ENCODE results near the gene DUS2. TPM values are rescaled to one million over a fixed set of nuclear protein-coding genes. Genes with fewer than 3 reads are reported as not detected.
A peak's percentile ranks its signal among the peaks of the same experiment; 100 is the strongest.

The DUS2 gene
- total RNA-seq, 1 experiment from 2014 or later: 23.7 TPM

- DNase-seq: no peak
- Histone ChIP-seq H3K27ac (ENCODE audit: low read length) (peak overlapping the region; percentile 92), H3K4me3 (ENCODE audit: low read length) (peak overlapping the region; percentile 36; the same call in 1 of the 2 replicates), H3K9me2 (replicated peaks; ENCODE audit: insufficient read depth, low read length) (no peaks in the 10 kb centered on the region), H4K20me1 (ENCODE audit: insufficient read depth, low read depth, low read length) (no peaks in the 10 kb centered on the region), H3K4me2 (ENCODE audit: low read depth, low read length, poor library complexity, severe bottlenecking) (peak overlapping the region; percentile 57), H3K9ac (ENCODE audit: low read length) (peak overlapping the region; percentile 27), H3K79me2 (ENCODE audit: low read length) (no peaks in the 10 kb centered on the region), H3K9me3 (ENCODE audit: low read length) (no peaks in the 10 kb centered on the region), H2AFZ (ENCODE audit: low read length) (no peak overlapping the region), H3K27me3 (ENCODE audit: low read length) (no peaks in the 10 kb centered on the region), H3K36me3 (ENCODE audit: insufficient read depth, low read length) (peaks cover 35% of the 10 kb centered on the region), H3K4me1 (ENCODE audit: low read length) (peaks cover 44% of the 10 kb centered on the region)
Observed at GRCh38 chr16:68073902-68074760, 51.0 kb downstream of the DUS2 start.

- H3K4me2 ChIP-seq (ENCODE audit: low read depth, low read length, poor library complexity, severe bottlenecking): peak overlapping the region; percentile 57
- H3K4me3 ChIP-seq (ENCODE audit: low read length): peak overlapping the region; percentile 36; the same call in 1 of the 2 replicates
- H2AFZ ChIP-seq (ENCODE audit: low read length): no peak overlapping the region
- H3K9me2 ChIP-seq (replicated peaks; ENCODE audit: insufficient read depth, low read length): no peaks in the 10 kb centered on the region
- no peaks in the 10 kb centered on the region for H4K20me1 ChIP-seq (ENCODE audit: insufficient read depth, low read depth, low read length)
- DNase-seq: peak; percentile 91
- peak overlapping the region; percentile 52 for H3K9ac ChIP-seq (ENCODE audit: low read length)
- H3K27ac ChIP-seq (ENCODE audit: low read length): peak overlapping the region; percentile 92
- H3K27me3 ChIP-seq (ENCODE audit: low read length): no peaks in the 10 kb centered on the region
- no peaks in the 10 kb centered on the region for H3K9me3 ChIP-seq (ENCODE audit: low read length)
- H3K36me3 ChIP-seq (ENCODE audit: insufficient read depth, low read length): peaks cover 35% of the 10 kb centered on the region
- no peaks in the 10 kb centered on the region for H3K79me2 ChIP-seq (ENCODE audit: low read length)
- H3K4me1 ChIP-seq (ENCODE audit: low read length): peaks cover 52% of the 10 kb centered on the region
Observed at GRCh38 chr16:68074850-68075555, 51.9 kb downstream of the DUS2 start.

GRCh38 chr16:68075980-68076379, 52.9 kb downstream of the DUS2 start:
- no peaks in the 10 kb centered on the region for H3K79me2 ChIP-seq (ENCODE audit: low read length)
- no peak overlapping the region for H2AFZ ChIP-seq (ENCODE audit: low read length)
- DNase-seq: no peak
- no peaks in the 10 kb centered on the region for H3K9me3 ChIP-seq (ENCODE audit: low read length)
- no peak overlapping the region for H3K4me3 ChIP-seq (ENCODE audit: low read length)
- H3K27ac ChIP-seq (ENCODE audit: low read length): peak overlapping the region; percentile 92
- H3K9me2 ChIP-seq (replicated peaks; ENCODE audit: insufficient read depth, low read length): no peaks in the 10 kb centered on the region
- no peaks in the 10 kb centered on the region for H3K27me3 ChIP-seq (ENCODE audit: low read length)
- H3K36me3 ChIP-seq (ENCODE audit: insufficient read depth, low read length): peaks cover 31% of the 10 kb centered on the region
- no peak overlapping the region for H3K9ac ChIP-seq (ENCODE audit: low read length)
- H3K4me2 ChIP-seq (ENCODE audit: low read depth, low read length, poor library complexity, severe bottlenecking): no peak overlapping the region
- H3K4me1 ChIP-seq (ENCODE audit: low read length): peaks cover 48% of the 10 kb centered on the region
- H4K20me1 ChIP-seq (ENCODE audit: insufficient read depth, low read depth, low read length): no peaks in the 10 kb centered on the region

- peak overlapping the region; percentile 92 for H3K27ac ChIP-seq (ENCODE audit: low read length)
- H3K27me3 ChIP-seq (ENCODE audit: low read length): no peaks in the 10 kb centered on the region
- H3K36me3 ChIP-seq (ENCODE audit: insufficient read depth, low read length): peaks cover 27% of the 10 kb centered on the region
- no peaks in the 10 kb centered on the region for H3K9me2 ChIP-seq (replicated peaks; ENCODE audit: insufficient read depth, low read length)
- no peak for DNase-seq
- H2AFZ ChIP-seq (ENCODE audit: low read length): no peak overlapping the region
- no peaks in the 10 kb centered on the region for H3K9me3 ChIP-seq (ENCODE audit: low read length)
- no peaks in the 10 kb centered on the region for H3K79me2 ChIP-seq (ENCODE audit: low read length)
- H3K4me2 ChIP-seq (ENCODE audit: low read depth, low read length, poor library complexity, severe bottlenecking): no peak overlapping the region
- no peak overlapping the region for H3K4me3 ChIP-seq (ENCODE audit: low read length)
- H4K20me1 ChIP-seq (ENCODE audit: insufficient read depth, low read depth, low read length): no peaks in the 10 kb centered on the region
- no peak overlapping the region for H3K9ac ChIP-seq (ENCODE audit: low read length)
- H3K4me1 ChIP-seq (ENCODE audit: low read length): peaks cover 49% of the 10 kb centered on the region
Observed at GRCh38 chr16:68076560-68076959, 53.5 kb downstream of the DUS2 start.

GRCh38 chr16:68077866-68078700, 55.0 kb downstream of the DUS2 start:
- Histone ChIP-seq H3K36me3 (ENCODE audit: insufficient read depth, low read length) (peaks cover 23% of the 10 kb centered on the region), H3K9me2 (replicated peaks; ENCODE audit: insufficient read depth, low read length) (no peaks in the 10 kb centered on the region), H3K79me2 (ENCODE audit: low read length) (no peaks in the 10 kb centered on the region), H3K9ac (ENCODE audit: low read length) (no peak overlapping the region), H3K9me3 (ENCODE audit: low read length) (no peaks in the 10 kb centered on the region), H4K20me1 (ENCODE audit: insufficient read depth, low read depth, low read length) (no peaks in the 10 kb centered on the region), H3K4me3 (ENCODE audit: low read length) (no peak overlapping the region), H3K27ac (ENCODE audit: low read length) (peak overlapping the region; percentile 79), H3K4me1 (ENCODE audit: low read length) (peaks cover 62% of the 10 kb centered on the region), H3K4me2 (ENCODE audit: low read depth, low read length, poor library complexity, severe bottlenecking) (no peak overlapping the region), H2AFZ (ENCODE audit: low read length) (no peak overlapping the region), H3K27me3 (ENCODE audit: low read length) (no peaks in the 10 kb centered on the region)
- DNase-seq: no peak

- Histone ChIP-seq H3K27ac (ENCODE audit: low read length) (peak overlapping the region; percentile 79), H3K9ac (ENCODE audit: low read length) (no peak overlapping the region), H3K9me3 (ENCODE audit: low read length) (no peaks in the 10 kb centered on the region), H2AFZ (ENCODE audit: low read length) (no peak overlapping the region), H3K27me3 (ENCODE audit: low read length) (no peaks in the 10 kb centered on the region), H3K9me2 (replicated peaks; ENCODE audit: insufficient read depth, low read length) (no peaks in the 10 kb centered on the region), H3K4me3 (ENCODE audit: low read length) (no peak overlapping the region), H4K20me1 (ENCODE audit: insufficient read depth, low read depth, low read length) (no peaks in the 10 kb centered on the region), H3K36me3 (ENCODE audit: insufficient read depth, low read length) (peaks cover 21% of the 10 kb centered on the region), H3K79me2 (ENCODE audit: low read length) (no peaks in the 10 kb centered on the region), H3K4me1 (ENCODE audit: low read length) (peaks cover 66% of the 10 kb centered on the region), H3K4me2 (ENCODE audit: low read depth, low read length, poor library complexity, severe bottlenecking) (no peak overlapping the region)
- no peak for DNase-seq
Observed at GRCh38 chr16:68078701-68079375, 55.8 kb downstream of the DUS2 start.

- no peaks in the 10 kb centered on the region for H3K79me2 ChIP-seq (ENCODE audit: low read length)
- DNase-seq: no peak
- peak overlapping the region; percentile 79 for H3K27ac ChIP-seq (ENCODE audit: low read length)
- no peaks in the 10 kb centered on the region for H3K9me2 ChIP-seq (replicated peaks; ENCODE audit: insufficient read depth, low read length)
- no peak overlapping the region for H3K4me2 ChIP-seq (ENCODE audit: low read depth, low read length, poor library complexity, severe bottlenecking)
- peaks cover 66% of the 10 kb centered on the region for H3K4me1 ChIP-seq (ENCODE audit: low read length)
- no peaks in the 10 kb centered on the region for H4K20me1 ChIP-seq (ENCODE audit: insufficient read depth, low read depth, low read length)
- H3K9me3 ChIP-seq (ENCODE audit: low read length): no peaks in the 10 kb centered on the region
- H3K27me3 ChIP-seq (ENCODE audit: low read length): no peaks in the 10 kb centered on the region
- peak overlapping the region; percentile 46 for H3K9ac ChIP-seq (ENCODE audit: low read length)
- H3K36me3 ChIP-seq (ENCODE audit: insufficient read depth, low read length): peaks cover 17% of the 10 kb centered on the region
- H2AFZ ChIP-seq (ENCODE audit: low read length): no peak overlapping the region
- H3K4me3 ChIP-seq (ENCODE audit: low read length): no peak overlapping the region
Observed at GRCh38 chr16:68079376-68079625, 56.2 kb downstream of the DUS2 start.
